NCI-H2171 treated with DMSO at 0.1 percent for 48 hours (cell line): ENCODE results near the gene HNRNPAB.
"Not testable (repeated sequence)": the region's sequence is repeated elsewhere in the genome, so short reads cannot be mapped to it uniquely, and the experiment has no call there.

Source experiments
- DNase-seq: peaks from one replicate; lab custom pipeline; 2025; lab: John Stamatoyannopoulos, UW

The HNRNPAB gene

GRCh38 chr5:178230879-178231538 lies 26.7 kb downstream of the HNRNPAB start:
- no peak for DNase-seq

GRCh38 chr5:178231539-178232123 lies 27.3 kb downstream of the HNRNPAB start:
- no peak for DNase-seq

GRCh38 chr5:178232124-178232919 lies 28.0 kb downstream of the HNRNPAB start, which contains the start of gene PHYKPL:
Gene PHYKPL, minus strand, starts transcription at chr5:178232802. Its CDS starts 252 bp downstream, at chr5:178232550.
- DNase-seq = peak; percentile 45

- no peak for DNase-seq
These were observed 28.6 kb downstream of the HNRNPAB start for GRCh38 chr5:178232920-178233429.

GRCh38 chr5:178234121-178234749 lies 29.9 kb downstream of the HNRNPAB start:
- DNase-seq = no peak

- DNase-seq = peak; percentile 8
These were observed 30.6 kb downstream of the HNRNPAB start for GRCh38 chr5:178234750-178235587.

- no peak for DNase-seq
These were observed 31.2 kb downstream of the HNRNPAB start for GRCh38 chr5:178235588-178235974.

- DNase-seq = no peak
These were observed 31.8 kb downstream of the HNRNPAB start for GRCh38 chr5:178236126-178236525.

- DNase-seq = no peak
These were observed 32.3 kb downstream of the HNRNPAB start for GRCh38 chr5:178236679-178237078.

- DNase-seq = no peak
These were observed 33.3 kb downstream of the HNRNPAB start for GRCh38 chr5:178237431-178238312.

GRCh38 chr5:178238313-178238635 lies 33.9 kb downstream of the HNRNPAB start:
- DNase-seq = no peak

- no peak for DNase-seq
These were observed 34.6 kb downstream of the HNRNPAB start for GRCh38 chr5:178238711-178239592.

GRCh38 chr5:178239626-178240301 lies 35.4 kb downstream of the HNRNPAB start:
- not testable (repeated sequence) for DNase-seq

GRCh38 chr5:178240341-178240741 lies 36.0 kb downstream of the HNRNPAB start:
- DNase-seq = no peak

- DNase-seq = no peak
These were observed 36.4 kb downstream of the HNRNPAB start for GRCh38 chr5:178240766-178241165.

GRCh38 chr5:178241231-178241663 lies 36.9 kb downstream of the HNRNPAB start:
- DNase-seq = no peak

GRCh38 chr5:178241688-178242231 lies 37.4 kb downstream of the HNRNPAB start:
- DNase-seq = no peak

GRCh38 chr5:178242416-178242815 lies 38.1 kb downstream of the HNRNPAB start:
- no peak for DNase-seq

- no peak for DNase-seq
These were observed 40.2 kb downstream of the HNRNPAB start for GRCh38 chr5:178244576-178244975.
